Hepatic stellate cell (primary cell): ENCODE measurements around the gene NPC1L1.

ENCODE experiments used
- DNase-seq: peaks from one replicate; pipeline ENCODE4 v3.0.0; 2011; ENCODE audit warnings: low spot score

NPC1L1 gene

GRCh38 chr7:44471850-44472249 lies 69.3 kb downstream of the NPC1L1 start:
- DNase-seq = no peak

GRCh38 chr7:44471436-44471835 lies 69.7 kb downstream of the NPC1L1 start:
- no peak for DNase-seq

- DNase-seq = no peak
These were observed 70.4 kb downstream of the NPC1L1 start for GRCh38 chr7:44470628-44471245.

- no peak for DNase-seq
These were observed 71.0 kb downstream of the NPC1L1 start for GRCh38 chr7:44470135-44470479.

- no peak for DNase-seq
These were observed 71.5 kb downstream of the NPC1L1 start for GRCh38 chr7:44469461-44470134.

- no peak for DNase-seq
These were observed 73.9 kb downstream of the NPC1L1 start for GRCh38 chr7:44467217-44467548.

GRCh38 chr7:44466300-44467216 lies 74.6 kb downstream of the NPC1L1 start:
- DNase-seq = peak; percentile 50

- DNase-seq = no peak
These were observed 75.6 kb downstream of the NPC1L1 start for GRCh38 chr7:44465490-44465889.

GRCh38 chr7:44463169-44463808 lies 77.8 kb downstream of the NPC1L1 start:
- no peak for DNase-seq
